ENCODE results near the gene ACVRL1. TPM values are rescaled to one million over a fixed set of nuclear protein-coding genes. Genes with fewer than 3 reads are reported as not detected.

Gene ACVRL1
- polyA plus RNA-seq, 1 donor: 44.9 TPM

GRCh38 chr12:51962737-51963136 is 55.4 kb downstream of the ACVRL1 start:
- DNase-seq (ENCODE audit: low read depth): no peak

GRCh38 chr12:51963477-51963876 is 56.2 kb downstream of the ACVRL1 start:
- DNase-seq (ENCODE audit: low read depth): no peak

GRCh38 chr12:51969643-51970042 is 62.3 kb downstream of the ACVRL1 start:
- DNase-seq (ENCODE audit: low read depth): no peak

- no peak for DNase-seq (ENCODE audit: low read depth)
Observed at GRCh38 chr12:51970904-51971646, 63.8 kb downstream of the ACVRL1 start.

- no peak for DNase-seq (ENCODE audit: low read depth)
Observed at GRCh38 chr12:51971679-51972421, 64.5 kb downstream of the ACVRL1 start.

- no peak for DNase-seq (ENCODE audit: low read depth)
Observed at GRCh38 chr12:51972422-51972812, 65.1 kb downstream of the ACVRL1 start.

GRCh38 chr12:51972849-51973273 is 65.6 kb downstream of the ACVRL1 start:
- no peak for DNase-seq (ENCODE audit: low read depth)

Other genes starting within 250 kb of the ACVRL1 start
- gene FIGNL2, start 58.8 kb upstream of the ACVRL1 start, polyA plus RNA-seq (ENCODE audit: insufficient read length): 1.2 TPM
- gene ANKRD33, start 19.4 kb upstream of the ACVRL1 start, polyA plus RNA-seq (ENCODE audit: insufficient read length): 0.10 TPM
- 12.3 TPM for gene ACVR1B, start 44.2 kb downstream of the ACVRL1 start, polyA plus RNA-seq (ENCODE audit: insufficient read length)
- 16.3 TPM for gene TAMALIN, start 99.4 kb downstream of the ACVRL1 start, polyA plus RNA-seq (ENCODE audit: insufficient read length)
- gene NR4A1, start 143.9 kb downstream of the ACVRL1 start, polyA plus RNA-seq (ENCODE audit: insufficient read length): 50.4 TPM
- gene ATG101, start 162.5 kb downstream of the ACVRL1 start, polyA plus RNA-seq (ENCODE audit: insufficient read length): 24.8 TPM
- gene SMIM41, start 172.2 kb downstream of the ACVRL1 start, polyA plus RNA-seq (ENCODE audit: insufficient read length): 0.18 TPM